ENCODE data around the gene ARVCF.

Gene ARVCF

DNA sequence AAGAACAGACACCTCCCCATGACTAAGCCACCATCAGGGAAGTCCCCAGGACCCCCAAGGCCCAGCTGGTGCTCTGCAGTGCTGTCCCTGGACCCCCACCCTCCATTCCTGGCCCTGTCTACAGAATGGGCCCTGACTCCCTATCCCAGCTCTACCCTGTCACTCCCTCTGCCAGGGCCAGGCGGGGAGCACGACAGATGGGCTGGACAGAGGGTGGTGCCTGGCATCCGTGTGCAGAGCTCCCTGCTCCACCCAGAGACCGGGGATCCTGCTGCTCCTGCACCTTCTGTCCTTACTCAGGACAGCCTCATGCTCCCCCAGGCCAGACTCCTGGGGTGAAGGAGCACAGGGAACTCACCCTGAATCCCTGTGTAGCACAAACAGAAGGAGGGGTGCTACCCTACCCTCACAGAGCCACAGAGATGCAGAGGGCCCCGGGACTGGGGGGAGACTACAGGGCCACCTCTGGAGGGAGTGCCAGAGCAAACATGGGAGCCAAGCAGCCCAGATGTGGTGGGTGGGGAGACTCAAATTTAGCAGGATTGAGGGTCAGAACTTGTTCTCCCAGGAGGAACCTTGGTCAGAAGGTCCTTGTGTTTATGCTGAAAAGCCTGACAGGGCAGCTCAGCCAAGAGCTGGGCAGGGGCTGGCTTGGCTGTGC lies 2.0 kb downstream of the ARVCF start:
- DNase-seq: no peak

DNA sequence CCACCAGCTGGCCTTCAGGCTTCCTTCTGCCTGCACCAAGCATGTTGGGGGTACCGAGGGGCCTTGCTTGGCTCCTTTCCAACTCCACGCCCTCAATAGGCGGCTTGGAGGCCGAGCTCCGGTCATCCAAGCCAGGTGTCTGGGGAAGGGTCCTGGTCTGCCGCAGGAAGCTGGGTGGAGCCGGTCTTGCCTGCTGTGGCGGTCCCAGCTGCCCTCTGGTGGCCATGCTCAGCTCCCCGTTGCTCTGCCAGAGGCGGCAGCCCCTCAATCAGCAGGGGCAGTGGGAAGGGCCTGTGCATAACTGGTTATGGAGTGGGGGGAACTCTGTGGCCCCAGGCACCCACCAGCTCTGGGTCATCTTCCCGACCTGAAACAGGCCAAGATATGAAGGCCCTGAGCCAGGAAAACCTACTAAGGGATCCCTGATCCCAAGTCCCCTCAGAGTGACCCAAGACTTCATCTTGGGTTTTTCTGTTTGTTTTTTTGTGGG lies 3.2 kb downstream of the ARVCF start:
- DNase-seq: peak; percentile 39

DNA sequence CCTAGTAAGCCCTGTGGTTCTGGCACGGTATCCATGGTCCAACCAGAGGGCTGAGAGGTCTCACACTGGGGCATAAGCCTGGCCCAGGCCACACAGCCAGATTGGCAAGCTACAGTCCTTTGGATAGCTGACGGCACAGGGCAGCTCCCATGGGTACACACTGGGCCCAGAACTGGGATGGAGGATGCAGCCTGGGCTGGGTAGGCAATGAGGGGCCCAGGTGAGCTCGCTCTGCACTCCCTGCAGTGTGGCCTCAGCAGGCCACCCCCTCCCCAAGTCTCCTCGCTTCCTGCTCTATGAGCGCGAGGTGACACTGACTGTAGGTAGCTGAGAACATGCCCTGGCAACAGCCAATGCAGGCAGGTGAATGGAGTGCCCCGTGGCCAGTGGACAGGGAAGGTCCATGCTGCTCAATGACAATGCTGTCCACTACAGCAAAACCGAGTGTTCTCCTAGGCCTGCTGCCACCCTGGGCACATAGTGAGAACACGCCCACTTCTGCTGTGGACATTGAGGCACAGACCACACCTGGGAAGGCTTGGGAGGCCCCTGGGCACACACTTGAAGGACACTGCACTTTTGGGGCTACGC lies 3.8 kb downstream of the ARVCF start:
- DNase-seq: no peak

DNA sequence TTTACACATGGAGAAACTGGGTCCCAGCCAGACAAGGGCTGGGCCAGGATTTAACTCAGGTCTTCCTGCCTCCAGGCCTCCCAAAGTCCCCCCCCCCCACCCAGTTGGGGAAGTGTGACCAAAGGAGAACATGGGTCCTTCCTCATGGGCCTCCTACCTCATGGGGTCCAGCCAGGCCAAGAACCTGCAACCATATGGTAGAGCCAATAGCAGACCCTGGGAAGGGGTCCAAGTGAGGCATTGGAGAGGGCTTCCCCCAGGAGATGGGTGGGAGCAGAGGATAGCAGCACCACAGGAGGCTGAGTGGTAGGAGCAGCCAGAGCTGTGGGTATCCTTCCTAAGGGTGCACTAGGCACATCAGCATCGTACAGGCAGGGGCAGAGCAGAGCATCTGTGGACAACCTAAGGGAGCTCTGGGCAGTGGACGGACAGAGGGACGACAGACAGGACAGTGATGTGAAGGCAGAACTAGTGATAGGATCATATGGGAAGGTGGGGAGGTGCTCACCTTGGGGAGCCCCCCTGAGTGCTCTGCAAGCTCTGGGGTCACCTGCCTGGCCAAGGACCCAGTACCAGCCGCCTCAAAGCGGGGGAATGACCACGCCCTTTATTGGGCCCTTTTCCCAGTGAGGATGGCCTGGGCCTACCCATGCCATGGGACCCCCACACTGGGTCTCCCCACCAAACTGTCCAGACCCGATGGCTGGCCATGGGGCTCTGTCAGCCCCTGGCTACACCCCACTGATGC lies 4.5 kb downstream of the ARVCF start:
- DNase-seq: no peak

DNA sequence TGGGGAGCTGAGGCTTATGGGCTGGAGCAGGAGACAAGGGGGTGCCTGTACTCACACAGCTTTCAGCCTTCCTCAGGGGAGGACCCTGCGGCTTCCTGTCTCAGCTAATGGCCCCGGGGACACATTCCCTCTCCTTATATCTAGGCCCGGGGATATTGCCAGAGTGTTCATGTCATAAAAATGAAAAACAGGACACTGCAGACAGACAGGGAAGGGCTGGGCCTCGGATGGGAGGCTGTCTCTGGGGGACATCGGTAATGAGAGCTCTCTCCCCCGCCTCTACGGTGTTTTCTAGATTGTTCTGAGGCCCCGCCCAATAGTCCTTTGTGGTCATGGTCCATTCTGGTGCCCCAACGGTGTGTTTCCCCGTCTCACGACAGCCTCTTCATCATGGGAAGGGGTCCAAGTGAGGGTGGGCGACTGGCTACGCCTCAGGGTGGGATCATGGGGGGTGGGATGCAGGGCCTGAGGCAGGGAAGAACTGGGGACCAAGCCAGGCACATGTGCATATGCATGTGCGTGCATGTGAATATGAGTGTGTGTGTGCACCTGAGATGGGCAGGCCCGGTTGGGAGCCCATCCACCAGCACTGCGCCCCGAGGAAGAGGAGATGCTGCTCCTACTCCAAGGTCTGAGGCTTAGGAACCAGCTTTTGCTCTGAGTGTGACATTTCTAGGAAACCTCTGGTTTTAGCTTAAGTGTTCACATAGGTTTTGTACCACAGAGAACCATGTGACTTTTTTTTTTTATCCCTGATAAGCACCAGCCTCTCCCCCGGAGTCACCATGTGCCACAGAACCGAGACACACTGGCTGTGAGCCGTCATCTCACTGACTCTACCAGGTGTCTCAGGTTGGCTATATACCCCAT lies 5.3 kb downstream of the ARVCF start:
- no peak for DNase-seq

DNA sequence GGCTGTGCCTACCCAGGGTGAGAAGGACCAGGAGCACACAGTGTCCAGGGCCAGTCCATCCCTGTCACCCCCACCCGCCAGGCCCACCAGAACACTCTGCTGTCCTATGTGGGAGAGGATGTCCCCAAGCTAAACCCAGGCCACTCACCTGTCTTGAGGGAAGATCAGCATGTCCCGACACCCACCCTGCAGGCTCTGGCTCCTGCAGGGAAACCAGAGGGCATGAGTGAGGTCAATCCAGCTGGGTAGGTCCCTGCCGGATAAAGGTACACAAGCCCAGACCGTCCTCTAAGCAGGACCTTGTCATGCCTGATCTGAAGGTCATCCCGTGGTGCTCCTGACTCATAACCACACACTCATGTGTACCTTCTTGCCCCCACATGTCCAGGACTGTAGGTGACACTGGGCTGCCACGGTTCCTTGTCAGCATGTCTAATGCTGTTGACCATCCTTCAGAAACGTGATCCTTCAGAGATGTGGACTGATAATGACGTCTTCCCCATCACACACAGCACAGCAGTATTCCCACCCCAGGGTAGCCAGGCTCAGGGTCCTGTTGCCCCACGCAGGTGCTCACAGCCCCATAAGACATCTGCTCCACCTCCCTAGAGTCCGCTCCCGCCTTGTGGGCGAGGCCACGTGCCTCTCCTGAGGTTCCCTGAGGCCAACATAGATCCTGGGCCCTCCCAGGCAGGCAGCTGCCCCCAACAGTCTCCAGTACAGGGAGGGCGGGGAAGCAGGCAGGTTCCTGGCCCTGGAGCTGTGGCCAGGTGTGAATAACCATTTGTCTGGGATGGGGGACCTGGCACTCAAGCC lies 6.1 kb downstream of the ARVCF start:
- no peak for DNase-seq

DNA sequence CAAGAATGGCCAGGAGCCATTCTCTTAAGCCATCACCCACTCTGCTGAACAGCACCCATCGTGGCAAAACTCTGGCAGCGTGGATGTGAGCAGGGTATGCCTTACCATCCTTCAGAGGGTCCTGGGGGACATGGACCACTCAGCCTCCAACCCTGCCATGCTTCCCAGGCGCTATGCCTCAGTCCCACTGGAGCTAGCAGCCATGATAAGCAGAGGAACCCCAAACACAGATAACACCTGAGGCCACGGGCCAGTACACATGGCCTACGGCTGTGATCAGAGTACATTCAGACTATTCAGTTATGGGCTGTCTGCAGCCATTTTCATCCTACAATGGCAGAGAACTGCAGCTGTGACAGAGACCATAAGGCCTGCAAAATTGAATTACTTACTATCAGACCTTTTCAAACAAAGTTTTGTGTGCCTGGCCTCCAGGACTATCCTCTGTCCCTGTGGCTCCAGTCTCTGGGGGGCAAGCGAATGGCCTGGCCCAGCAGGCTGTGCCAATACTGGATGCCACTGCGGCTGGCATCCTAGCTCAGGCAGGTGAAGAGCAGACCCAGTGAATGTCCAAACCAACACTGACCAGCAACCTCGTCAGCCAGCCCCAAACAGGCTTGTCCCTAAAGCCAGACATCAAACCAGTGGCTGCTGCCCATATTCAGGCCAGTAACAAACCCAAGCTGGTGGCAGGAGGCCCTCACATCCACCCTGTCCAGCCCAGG lies 6.9 kb downstream of the ARVCF start:
- no peak for DNase-seq

DNA sequence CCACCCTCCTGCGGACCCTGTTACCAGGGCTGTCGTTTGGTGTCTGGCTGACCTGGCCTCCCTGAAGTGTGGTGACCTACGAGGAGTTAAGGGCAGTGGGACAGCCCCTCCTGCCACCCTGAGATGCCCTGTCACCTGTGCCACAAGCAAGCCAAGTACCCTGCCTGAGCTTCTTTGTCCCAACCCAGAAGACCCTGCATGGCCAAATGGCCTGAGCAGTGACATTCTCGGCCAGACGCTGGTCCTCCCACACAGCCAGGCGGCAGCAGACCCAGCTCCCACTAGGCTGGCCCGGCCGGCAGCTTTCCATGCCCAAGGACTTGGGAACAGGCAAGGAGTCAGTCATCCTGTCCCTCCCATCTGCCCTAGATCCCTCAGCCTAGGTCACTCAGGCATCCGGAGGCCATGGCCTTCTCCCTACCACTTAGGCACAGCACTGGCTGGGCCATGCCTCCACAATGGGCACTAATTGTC lies 7.6 kb downstream of the ARVCF start:
- DNase-seq: no peak

DNA sequence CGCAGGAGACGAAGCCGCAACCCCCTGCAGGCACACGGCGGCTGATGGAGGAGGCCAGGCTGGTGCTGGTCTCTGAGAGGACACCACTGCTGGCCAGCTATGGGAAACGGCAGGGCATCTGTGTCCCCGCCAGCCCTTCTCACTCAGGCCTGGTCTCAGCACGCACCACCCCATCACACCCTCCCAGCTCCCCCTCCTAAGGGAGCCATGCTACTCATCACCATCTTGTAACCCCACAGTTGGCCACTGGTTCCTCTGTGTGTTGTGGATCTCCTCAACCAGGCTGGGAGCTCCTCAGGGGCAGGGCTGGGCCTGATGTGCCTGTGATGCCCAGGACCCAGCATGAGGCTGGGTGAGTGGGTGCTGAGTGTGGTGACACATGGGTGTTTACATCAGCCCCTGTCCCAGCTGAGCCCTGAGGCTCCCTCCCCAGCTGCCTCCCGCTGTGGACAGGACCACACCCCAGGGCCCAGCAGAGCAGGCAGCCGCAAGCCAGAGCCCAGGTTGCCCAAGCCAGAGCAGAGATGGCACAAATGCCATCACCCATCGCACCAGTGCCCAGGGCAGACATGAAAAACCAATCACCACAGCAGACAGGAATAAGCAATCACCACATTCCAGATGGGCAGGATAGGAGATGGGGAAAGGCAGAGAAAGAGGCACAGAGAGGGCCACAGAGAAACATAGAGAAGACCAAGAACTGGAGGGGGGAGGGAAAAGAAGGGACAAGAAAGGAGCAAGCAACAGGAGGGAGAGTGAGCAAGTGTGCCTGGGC lies 8.2 kb downstream of the ARVCF start:
- DNase-seq: no peak

DNA sequence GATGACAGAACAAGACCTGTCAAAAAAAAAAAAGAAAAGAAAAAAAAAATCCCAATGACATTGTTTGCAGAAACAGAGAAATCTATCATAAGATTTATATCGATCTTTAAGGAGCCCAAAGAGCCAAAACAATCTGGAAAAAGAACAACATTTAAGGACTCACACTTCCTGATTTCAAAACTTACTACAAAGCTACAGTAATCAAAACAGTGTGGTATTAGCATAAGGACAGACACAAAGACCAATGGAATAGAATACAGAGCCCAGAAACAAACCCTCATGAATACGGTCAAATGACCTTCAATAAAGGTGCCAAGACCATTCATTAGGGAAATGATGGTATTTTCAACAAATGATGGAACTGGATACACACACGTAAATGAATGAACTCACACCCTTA lies 12.2 kb downstream of the ARVCF start:
- DNase-seq: no peak

DNA sequence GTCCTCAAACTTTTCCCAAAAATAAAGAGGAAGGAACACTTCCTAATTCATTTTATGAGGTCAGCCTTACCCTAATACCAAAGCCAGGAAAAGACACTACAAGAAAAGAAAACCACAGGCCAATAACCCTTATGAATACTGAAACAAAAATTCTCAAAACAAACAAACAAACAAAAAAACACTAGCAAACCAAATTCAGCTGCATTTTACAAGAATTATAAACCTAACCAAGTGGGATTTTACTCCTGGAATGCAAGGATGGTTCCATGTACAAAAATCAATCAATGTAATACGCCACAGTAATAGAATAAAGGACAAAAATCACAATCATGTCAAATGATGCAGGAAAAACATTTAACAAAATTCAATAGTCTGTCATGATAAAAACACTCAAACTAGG lies 13.3 kb downstream of the ARVCF start:
- no peak for DNase-seq

DNA sequence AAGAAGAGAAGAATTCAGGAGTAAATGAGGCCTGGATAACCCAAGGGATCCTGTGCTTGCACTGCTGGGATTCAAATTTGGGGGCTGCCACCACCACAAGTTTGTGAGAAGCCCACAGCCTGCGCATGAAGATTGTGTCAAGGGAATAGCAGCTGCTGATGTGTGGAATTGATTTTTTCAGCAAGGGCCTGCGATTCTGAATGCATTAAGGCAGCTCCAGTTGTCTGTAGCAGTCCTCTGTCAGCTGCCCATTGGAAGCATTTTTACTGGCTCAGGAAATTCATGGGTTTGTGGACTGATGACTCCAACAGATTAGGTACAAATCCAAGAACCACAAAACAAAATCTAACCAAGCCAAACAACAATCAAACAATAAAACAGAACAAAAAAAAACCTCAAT lies 14.0 kb downstream of the ARVCF start:
- no peak for DNase-seq

DNA sequence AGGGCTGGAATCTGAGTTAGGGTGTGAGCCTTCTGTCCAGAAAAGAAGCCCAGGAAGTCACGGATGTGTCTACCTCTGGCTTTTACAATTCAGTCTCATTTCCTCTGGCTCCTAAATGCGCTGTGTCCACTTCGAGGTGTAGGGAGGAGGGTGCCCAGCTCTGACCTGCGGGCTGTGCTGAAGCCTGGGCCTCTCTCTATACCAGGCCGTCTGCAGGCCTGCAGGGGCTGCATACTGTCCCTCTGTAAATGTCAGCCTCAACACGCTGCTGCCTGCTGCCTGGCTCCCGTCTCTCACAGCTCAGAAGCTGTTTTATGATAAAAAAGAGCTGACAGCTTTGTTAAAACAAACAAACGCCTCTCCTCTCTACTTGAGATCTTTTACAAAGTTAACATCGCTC lies 14.5 kb downstream of the ARVCF start:
- no peak for DNase-seq

DNA sequence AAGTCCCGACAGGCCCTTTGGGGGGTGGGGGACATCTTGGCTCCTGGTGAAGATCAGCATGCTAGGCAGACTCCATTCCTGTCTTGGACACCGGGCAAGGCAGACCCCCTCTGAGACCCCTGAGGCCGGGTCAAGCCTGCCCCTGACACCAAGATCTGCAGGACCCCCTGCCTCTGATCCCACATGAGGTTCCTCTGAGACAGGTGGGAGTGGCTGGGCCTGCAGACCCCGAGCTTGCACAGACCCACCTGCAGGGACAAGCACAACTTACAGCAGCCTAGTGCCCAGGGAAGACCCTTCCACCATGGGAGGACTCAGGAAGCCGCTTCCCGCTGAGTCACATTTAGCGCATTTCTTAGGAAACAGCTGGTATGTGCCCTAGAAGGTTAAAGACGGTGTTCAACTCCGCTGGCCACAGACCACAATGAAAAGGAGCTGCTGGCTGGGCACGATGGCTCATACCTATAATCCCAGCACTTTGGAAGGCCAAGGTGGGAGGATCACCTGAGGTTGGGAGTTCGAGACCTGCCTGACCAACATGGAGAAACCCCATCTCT lies 15.5 kb downstream of the ARVCF start:
- no peak for DNase-seq

DNA sequence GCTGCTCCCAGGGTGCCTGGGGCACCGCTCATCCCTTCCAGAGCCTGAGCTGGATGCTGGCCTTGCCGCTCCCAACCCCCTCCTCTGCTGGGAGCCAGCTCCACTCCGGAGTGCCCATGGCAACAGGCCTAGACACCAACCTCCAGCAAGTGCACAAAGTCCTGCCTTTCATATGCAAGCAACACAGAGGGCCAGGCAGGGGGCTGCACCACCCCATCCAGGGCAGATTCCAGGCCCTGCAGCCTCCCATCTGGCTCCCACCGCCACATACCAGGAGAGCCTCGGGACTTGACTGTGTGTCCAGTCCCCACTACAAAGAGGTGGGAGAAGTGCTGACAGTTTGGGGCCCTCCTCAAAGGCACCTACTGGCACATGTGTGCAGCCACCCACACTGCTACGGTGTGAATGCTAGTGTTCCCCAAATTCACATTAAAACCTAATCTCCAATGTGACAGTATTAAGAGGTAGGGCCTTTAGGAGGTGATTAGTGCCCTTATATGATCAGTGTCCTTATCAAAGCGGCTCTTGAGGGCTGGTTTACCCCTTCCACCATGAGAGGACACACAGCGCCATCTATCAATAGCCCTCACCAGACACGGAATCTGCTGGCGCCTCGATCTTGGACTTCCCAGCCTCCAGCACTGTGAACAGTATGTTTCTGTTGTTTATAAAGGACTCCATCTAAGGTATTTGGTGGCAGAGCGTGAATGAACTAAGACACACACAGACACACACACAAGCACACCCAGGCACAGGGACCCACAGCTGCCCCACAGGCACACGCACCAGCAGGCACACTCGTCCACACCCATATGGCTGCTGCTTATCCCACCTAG lies 16.2 kb downstream of the ARVCF start:
- no peak for DNase-seq

DNA sequence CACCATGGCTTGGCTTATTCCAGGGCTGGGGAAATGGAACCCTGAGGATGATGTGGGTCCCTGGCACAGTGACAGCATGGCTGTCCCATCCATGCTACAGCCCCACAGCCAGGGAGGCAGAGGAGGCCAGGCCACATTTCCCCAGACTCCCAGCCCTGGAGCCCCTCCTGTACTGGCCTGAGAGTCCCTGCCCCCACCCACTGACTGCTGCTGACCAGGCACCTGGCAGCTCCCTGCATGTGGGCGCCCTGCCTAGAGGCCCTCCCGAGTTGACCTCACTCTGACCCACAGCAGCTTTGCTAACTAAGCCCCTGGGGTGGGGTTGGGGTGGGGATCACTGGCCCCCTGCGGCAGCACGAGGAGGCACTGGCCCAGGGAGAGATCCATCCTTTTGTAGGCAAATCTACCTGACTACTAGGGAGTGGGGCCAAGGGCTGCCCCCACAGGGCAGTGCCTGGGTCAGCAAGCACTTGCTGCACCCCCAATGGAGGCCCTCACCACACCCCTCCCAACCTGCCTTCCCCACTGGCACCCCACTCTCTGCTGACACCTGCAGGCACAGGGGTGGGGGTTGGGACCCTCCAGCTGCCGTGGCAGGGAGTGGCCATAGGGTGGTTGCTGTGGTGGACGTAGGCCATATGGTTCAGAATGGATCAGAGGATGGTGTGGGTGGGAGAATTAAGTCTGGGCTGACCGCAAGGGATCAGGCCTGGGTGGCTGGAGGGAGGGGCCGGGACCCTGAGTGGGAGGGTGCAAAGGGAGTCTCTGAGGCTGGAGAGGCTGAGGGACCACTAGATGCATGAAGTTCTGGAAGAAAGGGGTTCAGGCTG lies 17.4 kb downstream of the ARVCF start:
- no peak for DNase-seq

DNA sequence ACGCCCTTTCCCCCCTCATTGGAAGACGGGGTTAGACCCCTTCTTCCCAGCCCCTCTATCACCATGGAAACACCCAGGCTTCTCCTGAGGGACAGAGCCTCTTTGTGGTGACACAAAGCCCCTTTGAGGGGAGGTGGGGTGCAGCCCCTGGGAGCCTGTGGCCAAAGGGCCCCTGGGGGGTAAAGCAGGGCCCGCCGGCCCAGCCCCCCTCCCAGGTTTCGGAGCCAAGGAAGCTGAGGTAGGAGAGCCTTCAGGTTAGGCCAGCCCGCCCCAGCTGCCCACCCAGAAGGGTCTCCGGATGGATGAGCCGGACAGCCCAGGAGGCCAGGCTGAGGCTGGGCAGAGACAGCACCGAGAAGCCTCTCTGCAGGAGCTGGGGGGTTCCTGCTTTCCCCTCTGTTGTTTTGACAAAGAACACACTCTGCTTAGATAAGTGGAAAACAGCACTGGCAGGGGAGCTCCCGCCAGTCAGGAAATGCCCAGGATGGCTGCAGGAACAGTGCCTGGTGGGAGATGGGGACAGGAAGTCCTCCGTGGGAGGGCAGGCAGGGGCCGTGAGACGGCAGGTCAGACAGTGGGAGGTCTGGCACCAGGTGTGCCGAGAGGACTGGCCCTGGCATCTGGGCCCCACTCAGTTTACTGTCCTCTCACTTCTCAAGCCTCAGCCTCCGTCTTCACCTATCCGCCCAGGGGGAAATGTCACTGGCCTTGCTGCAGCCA lies 18.2 kb downstream of the ARVCF start:
- no peak for DNase-seq
